Glutamatergic neuron (in vitro differentiated cells): ENCODE data around the gene RBFOX2. TPM values are rescaled to one million over a fixed set of nuclear protein-coding genes. Genes with fewer than 3 reads are reported as not detected.

Experiments used
- DNase-seq: peaks from one replicate; pipeline ENCODE4 v3.0.0; 2022
- H3K27ac Mint-ChIP-seq: one replicate; pipeline ENCODE4 v1.8.0; 2020; ENCODE audit warnings: mild to moderate bottlenecking, mixed read lengths, inconsistent platforms; ENCODE audit not compliant: unreplicated experiment
- H3K27me3 Mint-ChIP-seq: one replicate; pipeline ENCODE4 v1.8.0; 2020; ENCODE audit warnings: mild to moderate bottlenecking, moderate library complexity, mixed read lengths, inconsistent platforms; ENCODE audit not compliant: unreplicated experiment
- H3K36me3 Mint-ChIP-seq: one replicate; pipeline ENCODE4 v1.8.0; 2020; ENCODE audit warnings: mild to moderate bottlenecking, mixed read lengths, inconsistent platforms; ENCODE audit not compliant: unreplicated experiment
- H3K4me1 Mint-ChIP-seq: one replicate; pipeline ENCODE4 v1.8.0; 2020; ENCODE audit warnings: mild to moderate bottlenecking, low read depth, mixed read lengths, inconsistent platforms; ENCODE audit not compliant: unreplicated experiment
- H3K4me3 Mint-ChIP-seq: one replicate; pipeline ENCODE4 v1.8.0; 2020; ENCODE audit warnings: mild to moderate bottlenecking, mixed read lengths, inconsistent platforms; ENCODE audit not compliant: unreplicated experiment
- H3K9me3 Mint-ChIP-seq: one replicate; pipeline ENCODE4 v1.8.0; 2020; ENCODE audit warnings: mild to moderate bottlenecking, moderate library complexity, mixed read lengths, inconsistent platforms; ENCODE audit not compliant: unreplicated experiment
- total RNA-seq: library from RNA; stranded (reverse); fragmentation: NEBNext Ultra II Directional; extraction: Animal tissue kit (Norgen Biotek cat#: 25700); gene quantifications from one replicate; pipeline ENCODE4 v1.2.1, GENCODE V29; 2021; ENCODE audit not compliant: unreplicated experiment
- TF ChIP-seq, protein P1 (sequence below): fragments of 200-600 bp; sonication (generic); IDR thresholded peaks from one replicate; pipeline ENCODE4 v1.5.0; 2021; ENCODE audit not compliant: partially characterized antibody, unreplicated experiment

The RBFOX2 gene
- total RNA-seq, 1 donor from 2014 or later: 380 TPM

DNA sequence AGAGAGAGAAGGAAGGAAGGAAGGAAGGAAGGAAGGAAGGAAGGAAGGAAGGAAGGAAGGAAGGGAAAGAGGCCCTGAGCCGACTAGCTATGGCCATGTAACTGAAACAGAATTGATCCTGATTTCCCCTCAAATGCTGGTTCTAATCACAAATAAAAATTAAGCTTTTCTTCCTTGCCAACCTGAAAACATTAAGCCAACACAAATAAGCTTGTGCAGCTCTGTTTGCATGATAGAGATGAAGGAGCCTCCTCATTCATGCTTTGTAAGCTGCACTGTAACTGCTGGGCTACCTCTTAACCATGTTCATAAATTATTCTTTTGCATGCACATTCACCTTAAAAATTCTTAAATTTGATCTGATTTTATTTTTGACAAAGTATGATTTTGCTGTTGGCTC is 338.6 kb downstream of the RBFOX2 start:
- no peak overlapping the region for H3K27ac Mint-ChIP-seq

DNA sequence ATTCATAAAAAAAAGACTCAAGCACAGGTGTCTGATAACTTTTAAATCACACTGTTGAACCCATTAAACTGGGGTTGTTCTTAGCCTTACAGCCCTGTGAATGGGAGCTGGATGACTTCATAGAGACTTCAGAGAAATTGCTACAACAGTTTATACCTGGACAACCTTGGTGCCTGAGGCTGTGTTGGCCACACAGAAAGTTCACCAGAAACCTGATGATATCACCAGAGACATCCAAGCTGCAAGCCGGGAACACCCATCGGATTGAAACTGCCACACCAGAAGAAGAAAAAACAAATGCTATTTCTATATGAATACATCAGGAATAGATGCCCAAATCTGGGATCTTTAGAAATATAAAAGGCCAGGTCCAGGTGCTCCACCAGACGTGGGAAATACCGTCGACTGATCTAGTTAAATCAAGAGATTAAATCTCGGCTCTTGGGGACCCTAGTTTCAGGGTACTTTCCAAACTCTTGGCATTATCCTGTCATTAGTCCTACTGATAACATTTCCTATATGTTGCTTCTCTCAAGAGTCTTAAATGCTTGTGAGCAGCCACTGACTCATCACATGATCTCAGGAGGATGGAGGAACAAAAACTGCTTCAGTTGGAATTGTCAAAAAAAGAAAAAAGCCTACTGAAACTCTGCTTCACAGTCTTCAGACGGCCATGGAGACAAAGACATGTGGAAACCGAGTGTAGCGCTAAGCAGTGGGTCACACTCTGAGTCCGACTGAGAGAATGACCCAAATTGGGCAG is 339.5 kb downstream of the RBFOX2 start:
- peaks cover 5% of the 10 kb centered on the region for H3K9me3 Mint-ChIP-seq
- TF ChIP-seq, protein P1, sequence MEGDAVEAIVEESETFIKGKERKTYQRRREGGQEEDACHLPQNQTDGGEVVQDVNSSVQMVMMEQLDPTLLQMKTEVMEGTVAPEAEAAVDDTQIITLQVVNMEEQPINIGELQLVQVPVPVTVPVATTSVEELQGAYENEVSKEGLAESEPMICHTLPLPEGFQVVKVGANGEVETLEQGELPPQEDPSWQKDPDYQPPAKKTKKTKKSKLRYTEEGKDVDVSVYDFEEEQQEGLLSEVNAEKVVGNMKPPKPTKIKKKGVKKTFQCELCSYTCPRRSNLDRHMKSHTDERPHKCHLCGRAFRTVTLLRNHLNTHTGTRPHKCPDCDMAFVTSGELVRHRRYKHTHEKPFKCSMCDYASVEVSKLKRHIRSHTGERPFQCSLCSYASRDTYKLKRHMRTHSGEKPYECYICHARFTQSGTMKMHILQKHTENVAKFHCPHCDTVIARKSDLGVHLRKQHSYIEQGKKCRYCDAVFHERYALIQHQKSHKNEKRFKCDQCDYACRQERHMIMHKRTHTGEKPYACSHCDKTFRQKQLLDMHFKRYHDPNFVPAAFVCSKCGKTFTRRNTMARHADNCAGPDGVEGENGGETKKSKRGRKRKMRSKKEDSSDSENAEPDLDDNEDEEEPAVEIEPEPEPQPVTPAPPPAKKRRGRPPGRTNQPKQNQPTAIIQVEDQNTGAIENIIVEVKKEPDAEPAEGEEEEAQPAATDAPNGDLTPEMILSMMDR: no peak
- H3K36me3 Mint-ChIP-seq: no peaks in the 10 kb centered on the region
- H3K27ac Mint-ChIP-seq: no peak overlapping the region
- H3K4me3 Mint-ChIP-seq: no peak overlapping the region
- H3K27me3 Mint-ChIP-seq: no peaks in the 10 kb centered on the region
- no peak for DNase-seq
- H3K4me1 Mint-ChIP-seq: no peaks in the 10 kb centered on the region

More for the DNA sequence above, 338.6 kb downstream of the RBFOX2 start:
- Mint-ChIP-seq H3K36me3 (no peaks in the 10 kb centered on the region), H3K4me1 (no peaks in the 10 kb centered on the region), H3K27me3 (no peaks in the 10 kb centered on the region), H3K9me3 (peaks cover 5% of the 10 kb centered on the region), H3K4me3 (no peak overlapping the region)
- TF ChIP-seq, protein P1: no peak
- no peak for DNase-seq

Other genes with a start within 250 kb of the RBFOX2 start
- not detected for gene APOL3, start 131.9 kb upstream of the RBFOX2 start, total RNA-seq
- not detected for gene APOL4, start 173.0 kb upstream of the RBFOX2 start, total RNA-seq
- not detected for gene APOL2, start 210.7 kb upstream of the RBFOX2 start, total RNA-seq
- gene APOL1, start 224.3 kb upstream of the RBFOX2 start, total RNA-seq: not detected